ENCODE results near the gene TADA2B.

Gene TADA2B

DNA sequence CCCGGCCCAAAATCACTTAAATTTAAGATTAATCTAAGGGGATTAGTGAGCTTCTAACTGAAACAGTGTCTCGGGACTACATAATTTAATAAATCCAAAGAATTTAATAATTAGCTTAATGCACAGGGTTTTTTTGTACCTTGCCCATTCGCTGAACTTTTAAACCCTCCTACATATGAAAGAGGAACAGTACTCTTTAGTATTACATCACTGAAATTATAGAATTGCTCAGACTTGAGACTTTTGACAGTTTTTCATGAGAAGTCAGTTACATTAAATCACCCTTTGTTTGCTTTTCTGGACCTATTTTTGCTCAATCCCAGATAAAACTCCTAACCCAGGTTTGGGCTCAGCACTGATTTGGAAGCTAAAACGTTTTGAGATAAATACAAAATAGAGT, 2.4 kb upstream of the TADA2B start:
- DNase-seq (ENCODE audit: low read depth) = no peak

DNA sequence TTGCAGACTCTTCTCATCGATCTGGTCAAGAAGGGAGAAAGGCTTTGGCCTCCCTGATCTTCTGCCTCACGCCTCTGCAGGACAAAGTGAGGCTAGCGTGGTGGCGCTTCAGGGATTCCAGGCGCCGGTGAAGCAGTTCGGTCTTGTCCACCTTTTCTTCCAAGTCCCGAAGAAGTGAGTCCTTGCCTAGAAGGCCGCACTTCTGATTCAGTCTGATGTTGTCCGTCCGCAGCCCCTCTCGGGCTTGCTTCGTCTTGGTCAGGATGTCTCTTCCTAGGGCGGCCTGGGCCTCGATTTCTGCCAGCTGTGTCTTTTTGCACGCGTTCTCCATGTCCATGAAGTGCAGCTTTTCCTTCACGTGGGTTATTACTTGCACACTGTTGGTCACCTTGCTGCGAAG, 1.9 kb upstream of the TADA2B start:
- no peak for DNase-seq (ENCODE audit: low read depth)

GRCh38 chr4:7041801-7042502, 1.2 kb upstream of the TADA2B start:
- DNase-seq (ENCODE audit: low read depth) = no peak

GRCh38 chr4:7042503-7043283, 479 bp upstream of the TADA2B start:
- peak; percentile 83 for DNase-seq (ENCODE audit: low read depth)

DNA sequence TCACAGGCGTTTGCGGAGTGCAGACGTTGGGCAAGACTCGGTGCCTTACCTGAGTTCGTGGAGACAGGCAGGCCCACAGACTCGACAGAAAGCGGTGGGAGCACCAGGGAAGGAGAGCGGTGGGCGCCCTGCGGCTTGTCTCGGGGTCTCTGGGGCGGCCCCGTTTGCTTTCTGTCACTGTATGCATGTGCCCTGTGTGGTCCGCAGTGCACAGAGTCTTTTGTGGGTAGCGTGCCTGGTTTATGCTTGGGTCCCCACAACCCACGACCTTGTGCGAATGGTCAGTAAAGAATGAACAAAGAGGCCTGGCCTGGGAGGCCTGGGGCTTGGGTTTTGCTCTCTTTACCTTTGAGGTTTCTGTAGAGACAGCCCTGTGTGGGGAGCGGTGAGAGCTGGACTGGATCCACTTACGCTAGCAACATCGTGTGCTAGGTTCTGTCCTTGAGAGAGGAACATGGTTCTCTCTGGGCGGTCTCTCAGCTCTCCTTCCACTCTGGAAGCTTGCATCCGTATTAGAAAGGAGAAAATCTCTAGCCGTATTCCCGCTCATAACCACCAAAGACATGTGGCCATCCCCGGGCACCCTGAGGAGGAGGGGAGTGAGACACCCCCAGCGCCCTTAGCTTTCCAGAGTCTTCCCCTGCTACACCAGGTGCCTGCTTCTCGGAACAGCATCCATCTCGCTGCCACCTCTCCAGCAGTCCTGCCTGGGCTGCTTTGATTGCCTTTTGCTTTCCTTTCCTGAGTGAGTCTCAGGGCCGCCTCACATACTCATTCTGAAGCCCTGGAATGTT, 1.2 kb downstream of the TADA2B start:
- no peak for DNase-seq (ENCODE audit: low read depth)

- no peak for DNase-seq (ENCODE audit: low read depth)
Measured at GRCh38 chr4:7045553-7045952, 2.4 kb downstream of the TADA2B start.

DNA sequence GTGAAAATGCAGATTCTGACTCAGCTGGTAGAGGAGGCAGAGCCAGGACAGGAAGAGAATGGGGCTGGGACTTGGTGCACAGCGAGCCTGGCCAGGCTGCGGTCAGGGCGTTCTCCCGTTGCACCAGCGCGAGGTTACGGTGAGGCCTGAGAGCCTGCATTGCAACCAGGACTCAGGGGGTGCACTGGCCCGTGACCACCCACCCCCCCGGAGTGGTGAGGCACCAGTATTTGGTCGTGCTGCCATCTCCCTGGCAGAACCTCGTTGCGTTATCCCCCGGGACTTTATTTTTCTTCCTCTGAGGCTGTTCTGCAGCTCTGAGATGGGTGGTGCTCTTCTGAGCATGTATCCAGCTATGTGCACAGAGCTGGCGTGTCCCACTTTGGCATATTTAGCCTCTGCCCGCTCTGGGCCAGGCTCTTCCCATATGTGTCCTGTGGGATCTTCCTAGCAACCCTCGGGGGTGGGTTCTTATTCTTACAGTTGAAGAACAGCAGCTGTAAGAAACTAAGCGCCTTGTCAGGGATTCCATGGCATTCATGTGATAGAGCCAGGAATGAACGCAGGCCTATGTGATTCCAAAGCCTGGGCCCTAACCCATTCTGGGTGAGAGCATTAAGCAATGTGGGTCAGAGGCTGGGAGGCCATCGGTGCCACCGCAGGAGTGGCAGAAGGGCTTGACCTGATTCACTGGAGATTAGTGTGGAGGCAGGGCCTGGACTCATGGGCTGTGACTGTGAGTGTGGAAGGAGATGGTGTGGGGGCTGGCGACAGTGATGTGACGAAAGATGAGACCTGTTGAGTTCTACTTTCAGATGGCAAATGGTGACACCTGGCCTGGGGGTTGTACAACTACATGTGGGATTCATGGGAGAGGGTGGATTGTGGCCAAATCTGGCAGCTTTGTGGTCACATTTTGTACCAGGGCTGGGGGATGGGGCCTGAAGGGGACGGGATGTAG, 3.1 kb downstream of the TADA2B start:
- no peak for DNase-seq (ENCODE audit: low read depth)

DNA sequence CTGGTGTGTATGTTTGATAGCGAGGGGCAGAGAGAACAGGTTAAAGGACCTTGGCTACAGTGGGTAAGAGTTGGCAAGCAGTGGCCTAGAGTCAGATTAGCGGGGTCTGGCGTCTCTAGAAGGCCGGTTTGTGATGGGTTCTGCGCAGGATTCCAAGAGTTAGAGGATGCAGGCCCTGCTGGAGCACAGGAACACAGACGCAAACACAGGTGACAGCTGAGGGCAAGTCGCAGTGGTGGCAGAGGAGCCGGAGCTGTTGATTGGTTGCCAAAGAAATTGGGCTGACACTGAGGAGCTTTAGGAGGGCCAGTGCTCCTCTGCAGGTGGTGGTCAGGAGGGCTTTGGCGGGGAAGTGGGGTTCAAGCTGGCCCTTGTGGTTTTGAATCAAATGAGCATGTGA, 3.8 kb downstream of the TADA2B start:
- no peak for DNase-seq (ENCODE audit: low read depth)

DNA sequence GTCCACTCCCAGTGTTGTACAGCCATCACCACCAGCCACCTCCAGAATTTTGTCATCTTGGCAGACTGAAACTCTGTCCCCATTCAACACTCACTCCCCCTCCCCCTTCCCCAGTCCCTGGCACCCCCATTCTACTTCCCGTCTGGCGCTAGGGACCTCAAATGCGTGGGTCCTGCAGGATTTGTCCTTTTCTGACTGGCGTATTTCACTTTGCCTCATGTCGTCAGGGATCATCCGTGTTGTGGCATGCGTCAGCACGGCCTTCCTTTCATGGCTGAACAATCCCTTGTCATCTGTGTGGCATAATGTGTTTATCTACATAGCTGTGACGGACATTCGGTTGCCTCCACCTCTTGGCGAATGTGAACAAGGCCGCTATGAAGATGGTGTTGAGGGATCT, 5.5 kb downstream of the TADA2B start:
- DNase-seq (ENCODE audit: low read depth) = no peak

GRCh38 chr4:7049295-7049694, 6.1 kb downstream of the TADA2B start:
- no peak for DNase-seq (ENCODE audit: low read depth)

DNA sequence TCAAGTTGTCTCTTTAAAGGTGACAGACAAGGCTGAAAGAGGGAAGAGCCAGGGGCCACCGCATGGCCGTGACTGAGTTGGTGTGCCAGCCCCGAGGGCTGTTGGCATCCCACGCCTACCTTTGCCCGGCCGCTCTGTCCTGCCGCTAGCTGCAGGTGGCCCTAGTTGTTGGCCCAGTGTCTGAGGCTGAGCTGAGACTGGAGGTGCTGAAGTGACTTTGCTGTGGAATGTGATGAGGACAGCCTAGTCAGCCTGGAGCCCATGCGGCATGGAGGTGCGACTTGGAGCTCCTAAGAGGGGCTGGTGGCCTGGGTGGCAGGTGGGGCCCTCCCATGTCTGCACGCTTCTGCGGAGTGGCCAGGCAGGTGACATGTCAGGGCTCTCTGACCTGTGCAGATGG, 6.6 kb downstream of the TADA2B start:
- DNase-seq (ENCODE audit: low read depth) = no peak

DNA sequence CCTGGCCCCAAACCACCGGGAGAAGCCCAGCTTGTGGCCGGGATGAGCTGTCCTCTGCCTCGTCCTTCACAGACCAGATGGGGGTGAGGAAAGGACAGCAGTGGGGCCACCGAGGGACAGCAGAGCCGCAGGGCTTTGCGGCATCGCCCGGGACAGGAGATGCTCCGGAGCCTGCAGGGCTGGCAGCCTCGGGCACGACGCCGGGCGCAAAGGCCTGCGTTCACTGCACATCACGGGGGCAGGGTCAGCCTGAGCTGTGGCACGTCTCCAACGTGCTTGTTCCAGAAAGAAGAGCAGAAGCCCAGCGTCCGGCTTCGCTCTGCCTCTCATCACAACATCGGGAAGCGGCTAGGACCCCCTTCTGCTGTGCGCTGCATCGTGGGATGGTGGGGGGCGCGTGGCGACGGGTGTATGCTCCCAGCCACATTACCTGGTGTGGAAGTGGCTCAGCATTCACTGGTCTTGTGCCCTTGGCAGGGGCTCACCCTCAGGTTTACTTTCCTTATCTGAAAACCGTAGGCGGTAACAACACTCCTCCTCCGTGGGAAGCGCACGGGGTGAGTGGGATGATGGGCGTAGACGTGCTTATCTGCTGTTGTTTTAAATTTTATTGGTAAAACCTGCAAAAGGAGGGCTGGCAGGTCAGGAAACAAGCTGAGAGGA, 7.4 kb downstream of the TADA2B start:
- DNase-seq (ENCODE audit: low read depth) = no peak

- no peak for DNase-seq (ENCODE audit: low read depth)
Measured at GRCh38 chr4:7051144-7051495, 7.9 kb downstream of the TADA2B start.

DNA sequence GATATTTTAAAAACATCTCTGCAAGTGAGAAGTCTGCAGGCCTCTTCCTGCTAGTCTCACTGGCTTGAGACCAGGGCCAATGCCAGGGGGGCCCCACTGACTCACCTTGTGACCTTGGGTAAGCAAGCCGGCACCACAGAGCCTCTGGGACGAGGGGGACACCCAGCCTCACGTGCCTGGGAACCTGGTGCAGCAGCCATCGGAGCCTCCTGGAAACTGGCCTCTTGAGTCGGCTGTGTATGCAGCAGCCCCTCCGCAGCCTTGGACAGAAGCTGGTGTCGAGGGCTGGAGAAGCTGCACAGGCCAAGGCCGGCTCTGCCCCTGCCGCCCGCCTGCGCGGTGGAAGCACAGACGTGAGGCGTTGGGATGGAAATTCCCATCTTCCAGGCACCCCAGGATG, 8.7 kb downstream of the TADA2B start:
- no peak for DNase-seq (ENCODE audit: low read depth)

- no peak for DNase-seq (ENCODE audit: low read depth)
Measured at GRCh38 chr4:7052313-7052712, 9.1 kb downstream of the TADA2B start.

GRCh38 chr4:7052923-7053715, 9.9 kb downstream of the TADA2B start:
- no peak for DNase-seq (ENCODE audit: low read depth)

DNA sequence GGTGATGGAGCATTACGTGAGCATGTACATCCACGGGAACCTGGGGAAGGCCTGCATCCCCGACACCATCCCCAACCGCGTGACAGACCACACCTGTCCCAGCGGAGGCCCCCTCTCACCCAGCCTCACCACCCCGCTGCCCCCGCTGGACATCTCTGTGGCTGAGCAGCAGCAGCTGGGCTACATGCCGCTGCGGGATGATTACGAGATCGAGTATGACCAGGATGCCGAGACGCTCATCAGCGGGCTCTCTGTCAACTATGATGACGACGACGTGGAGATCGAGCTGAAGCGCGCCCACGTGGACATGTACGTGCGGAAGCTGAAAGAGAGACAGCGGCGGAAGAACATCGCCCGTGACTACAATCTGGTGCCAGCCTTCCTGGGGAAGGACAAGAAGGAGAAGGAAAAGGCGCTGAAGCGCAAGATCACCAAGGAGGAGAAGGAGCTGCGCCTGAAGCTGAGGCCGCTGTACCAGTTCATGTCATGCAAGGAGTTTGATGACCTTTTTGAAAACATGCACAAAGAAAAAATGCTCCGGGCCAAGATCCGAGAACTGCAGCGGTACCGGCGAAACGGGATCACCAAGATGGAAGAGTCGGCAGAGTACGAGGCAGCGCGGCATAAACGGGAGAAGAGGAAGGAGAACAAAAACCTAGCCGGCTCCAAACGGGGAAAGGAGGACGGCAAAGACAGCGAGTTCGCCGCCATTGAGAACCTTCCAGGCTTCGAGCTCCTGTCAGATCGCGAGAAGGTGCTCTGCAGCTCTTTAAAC, 11.1 kb downstream of the TADA2B start:
- no peak for DNase-seq (ENCODE audit: low read depth)

GRCh38 chr4:7055111-7055989, 12.2 kb downstream of the TADA2B start:
- no peak for DNase-seq (ENCODE audit: low read depth)

DNA sequence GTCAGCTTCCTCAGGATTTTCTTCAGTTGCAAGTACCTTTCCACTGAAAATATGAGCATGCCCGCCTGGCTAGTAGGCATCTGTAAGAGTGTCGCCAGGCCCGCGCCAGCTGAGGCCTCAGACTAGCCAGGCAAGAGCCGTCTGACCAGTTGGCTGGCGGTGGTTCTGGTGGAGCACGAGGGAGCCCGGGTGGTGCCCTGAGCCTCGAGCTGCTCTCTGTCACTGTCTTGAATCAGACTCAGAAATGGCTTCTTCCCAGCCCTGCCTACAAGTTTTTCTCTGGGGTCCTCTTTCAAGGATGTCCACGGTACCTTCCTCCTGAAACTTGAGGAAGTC, 12.8 kb downstream of the TADA2B start:
- no peak for DNase-seq (ENCODE audit: low read depth)
